GM23338 (cell line): ENCODE data around the gene LHFPL4. TPM values are rescaled to one million over a fixed set of nuclear protein-coding genes. Genes with fewer than 3 reads are reported as not detected.

Source experiments
- ATAC-seq: fragments of 200-7000 bp; cut with Tn5 transposase; 3 replicates; pipeline ENCODE4 v1.9.1; 2020
- DNase-seq: peaks from one replicate; pipeline ENCODE4 v3.0.0-alpha.2; 2015; ENCODE audit warnings: low spot score
- H2AFZ ChIP-seq: fragments of 200-600 bp; sonication (generic); 2 replicates; pipeline ENCODE4 v1.8.0; 2016; ENCODE audit warnings: antibody characterized with exemption, mild to moderate bottlenecking, moderate library complexity
- H3F3A ChIP-seq: fragments of 200-600 bp; sonication (generic); replicated peaks from 2 replicates; pipeline ENCODE4 v1.8.0; 2017; ENCODE audit warnings: antibody characterized with exemption, mixed run types, low read depth
- H3K27ac ChIP-seq: fragments of 200-600 bp; sonication (generic); 2 replicates; pipeline ENCODE4 v1.6.1; 2016; ENCODE audit warnings: low read depth
- H3K27me3 ChIP-seq: fragments of 200-600 bp; sonication (generic); 2 replicates; pipeline ENCODE4 v1.8.0; 2016; ENCODE audit warnings: mild to moderate bottlenecking, mixed run types, moderate library complexity; ENCODE audit not compliant: insufficient read depth
- H3K36me3 ChIP-seq: fragments of 200-600 bp; sonication (generic); 2 replicates; pipeline ENCODE4 v1.8.0; 2016; ENCODE audit warnings: mild to moderate bottlenecking; ENCODE audit not compliant: insufficient read depth
- H3K4me1 ChIP-seq: fragments of 200-600 bp; sonication (generic); 2 replicates; pipeline ENCODE4 v1.8.0; 2016; ENCODE audit warnings: mild to moderate bottlenecking, moderate library complexity; ENCODE audit not compliant: insufficient read depth
- H3K4me2 ChIP-seq: fragments of 200-600 bp; sonication (generic); 2 replicates; pipeline ENCODE4 v1.7.1; 2017; ENCODE audit warnings: mixed run types
- H3K4me3 ChIP-seq: fragments of 200-600 bp; sonication (generic); 2 replicates; pipeline ENCODE4 v1.6.1; 2016; ENCODE audit warnings: mixed run types
- H3K79me2 ChIP-seq: fragments of 200-600 bp; sonication (generic); replicated peaks from 2 replicates; pipeline ENCODE4 v1.8.0; 2017; ENCODE audit warnings: mild to moderate bottlenecking; ENCODE audit not compliant: insufficient read depth
- H3K9me2 ChIP-seq: fragments of 200-600 bp; sonication (generic); 2 replicates; pipeline ENCODE4 v1.8.0; 2017; ENCODE audit not compliant: insufficient read depth
- H4K20me1 ChIP-seq: fragments of 200-600 bp; sonication (generic); replicated peaks from 2 replicates; pipeline ENCODE4 v1.8.0; 2017; ENCODE audit warnings: mild to moderate bottlenecking; ENCODE audit not compliant: insufficient read depth
- H3K27ac Mint-ChIP-seq: 2 replicates; pipeline ENCODE4 v1.8.0; 2020; ENCODE audit warnings: inconsistent platforms, mild to moderate bottlenecking, moderate library complexity, mixed read lengths
- H3K27me3 Mint-ChIP-seq: 3 replicates; pipeline ENCODE4 v1.8.0; 2022; ENCODE audit warnings: low read depth, mild to moderate bottlenecking, moderate library complexity, mixed read lengths, inconsistent platforms; ENCODE audit not compliant: insufficient read depth, poor library complexity
- H3K36me3 Mint-ChIP-seq: 3 replicates; pipeline ENCODE4 v1.8.0; 2021; ENCODE audit warnings: low read depth, mild to moderate bottlenecking, inconsistent platforms, moderate library complexity, mixed read lengths
- H3K4me1 Mint-ChIP-seq: 3 replicates; pipeline ENCODE4 v1.8.0; 2020; ENCODE audit warnings: mild to moderate bottlenecking, inconsistent platforms, mixed read lengths
- H3K4me3 Mint-ChIP-seq: 3 replicates; pipeline ENCODE4 v1.8.0; 2021; ENCODE audit warnings: moderate library complexity, mild to moderate bottlenecking, inconsistent platforms, mixed read lengths
- H3K9me3 Mint-ChIP-seq: 3 replicates; pipeline ENCODE4 v1.8.0; 2020; ENCODE audit warnings: moderate library complexity, mild to moderate bottlenecking, inconsistent platforms, mixed read lengths
- EZH2 ChIP-seq: fragments of 200-600 bp; sonication (generic); IDR thresholded peaks from one replicate; pipeline ENCODE4 v1.8.0; 2017; ENCODE audit warnings: antibody characterized with exemption, mild to moderate bottlenecking, low read depth; ENCODE audit not compliant: unreplicated experiment
- JUNB ChIP-seq: IDR thresholded peaks from one replicate; pipeline ENCODE4 v1.6.1; 2016; ENCODE audit warnings: antibody characterized with exemption; ENCODE audit not compliant: unreplicated experiment
- NANOG ChIP-seq: IDR thresholded peaks from 2 replicates; pipeline ENCODE4 v1.6.1; 2016; ENCODE audit warnings: antibody characterized with exemption, borderline replicate concordance
- POLR2AphosphoS5 ChIP-seq: IDR thresholded peaks from 2 replicates; pipeline ENCODE4 v1.6.1; 2016; ENCODE audit warnings: antibody characterized with exemption, low read depth
- STAT1 ChIP-seq: IDR thresholded peaks from one replicate; pipeline ENCODE4 v1.6.1; 2016; ENCODE audit warnings: antibody characterized with exemption; ENCODE audit not compliant: unreplicated experiment
- ZNF331 ChIP-seq: fragments of 250-450 bp; sonication (Bioruptor Pico); IDR thresholded peaks from 2 replicates; pipeline ENCODE4 v1.5.0; 2020; ENCODE audit warnings: low read depth, mild to moderate bottlenecking, moderate library complexity
- polyA plus RNA-seq: library from polyadenylated mRNA; unstranded; fragments of >200 nt; fragmentation: Nextera tagmentation; extraction: Ambion mirVana; gene quantifications from 2 replicates; pipeline ENCODE4 v1.2.1, GENCODE V29; 2016
- total RNA-seq: library from RNA; depleted of rRNA; stranded (reverse); fragments of >200 nt; shearing (Covaris generic); gene quantifications from 2 replicates; pipeline ENCODE4 v1.2.3, GENCODE V29; 2014
- TF ChIP-seq, protein P1 (sequence below): fragments of 250-450 bp; sonication (Bioruptor Pico); IDR thresholded peaks from 2 replicates; pipeline ENCODE4 v1.5.0; 2020; ENCODE audit warnings: mild to moderate bottlenecking, moderate library complexity
- TF ChIP-seq, protein P2 (sequence below): IDR thresholded peaks from one replicate; pipeline ENCODE4 v1.6.1; 2018; ENCODE audit warnings: antibody characterized with exemption; ENCODE audit not compliant: unreplicated experiment

Gene LHFPL4
- total and polyA plus RNA-seq, 2 experiments from 2014 or later, result 2.3 to 11.5 TPM

DNA sequence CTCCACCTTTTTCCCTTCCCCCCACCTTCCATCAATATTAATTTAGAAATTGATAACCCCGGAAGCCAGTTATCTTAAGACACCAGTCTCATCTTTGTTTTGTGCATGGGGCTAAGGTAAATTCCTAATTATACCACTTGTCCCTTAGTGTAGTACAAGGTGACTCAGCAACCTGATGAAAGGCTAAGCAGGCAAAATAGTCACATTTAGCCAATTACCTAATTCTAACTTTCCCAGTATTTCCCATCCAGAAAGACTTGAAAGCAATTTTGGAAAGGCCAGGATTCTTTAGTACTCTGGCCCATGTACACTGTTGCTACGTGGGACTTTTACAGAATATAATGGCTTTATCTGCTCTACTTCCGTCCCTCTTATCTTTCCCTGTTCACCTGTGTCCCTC lies 83.6 kb downstream of the LHFPL4 start:
- no peak overlapping the region for H3K4me2 ChIP-seq
- H3K9me2 ChIP-seq, result no peaks in the 10 kb centered on the region
- peaks cover 38% of the 10 kb centered on the region for H4K20me1 ChIP-seq
- H3K27me3 Mint-ChIP-seq, result peaks cover 2% of the 10 kb centered on the region
- DNase-seq (no peak), ATAC-seq (no peak)
- peaks cover 6% of the 10 kb centered on the region for H3F3A ChIP-seq
- TF ChIP-seq ZNF331 (CRISPR knock-in tag) (no peak), NANOG (no peak), EZH2 (no peak), STAT1 (no peak), JUNB (no peak), POLR2AphosphoS5 (no peak)
- TF ChIP-seq, protein P1, sequence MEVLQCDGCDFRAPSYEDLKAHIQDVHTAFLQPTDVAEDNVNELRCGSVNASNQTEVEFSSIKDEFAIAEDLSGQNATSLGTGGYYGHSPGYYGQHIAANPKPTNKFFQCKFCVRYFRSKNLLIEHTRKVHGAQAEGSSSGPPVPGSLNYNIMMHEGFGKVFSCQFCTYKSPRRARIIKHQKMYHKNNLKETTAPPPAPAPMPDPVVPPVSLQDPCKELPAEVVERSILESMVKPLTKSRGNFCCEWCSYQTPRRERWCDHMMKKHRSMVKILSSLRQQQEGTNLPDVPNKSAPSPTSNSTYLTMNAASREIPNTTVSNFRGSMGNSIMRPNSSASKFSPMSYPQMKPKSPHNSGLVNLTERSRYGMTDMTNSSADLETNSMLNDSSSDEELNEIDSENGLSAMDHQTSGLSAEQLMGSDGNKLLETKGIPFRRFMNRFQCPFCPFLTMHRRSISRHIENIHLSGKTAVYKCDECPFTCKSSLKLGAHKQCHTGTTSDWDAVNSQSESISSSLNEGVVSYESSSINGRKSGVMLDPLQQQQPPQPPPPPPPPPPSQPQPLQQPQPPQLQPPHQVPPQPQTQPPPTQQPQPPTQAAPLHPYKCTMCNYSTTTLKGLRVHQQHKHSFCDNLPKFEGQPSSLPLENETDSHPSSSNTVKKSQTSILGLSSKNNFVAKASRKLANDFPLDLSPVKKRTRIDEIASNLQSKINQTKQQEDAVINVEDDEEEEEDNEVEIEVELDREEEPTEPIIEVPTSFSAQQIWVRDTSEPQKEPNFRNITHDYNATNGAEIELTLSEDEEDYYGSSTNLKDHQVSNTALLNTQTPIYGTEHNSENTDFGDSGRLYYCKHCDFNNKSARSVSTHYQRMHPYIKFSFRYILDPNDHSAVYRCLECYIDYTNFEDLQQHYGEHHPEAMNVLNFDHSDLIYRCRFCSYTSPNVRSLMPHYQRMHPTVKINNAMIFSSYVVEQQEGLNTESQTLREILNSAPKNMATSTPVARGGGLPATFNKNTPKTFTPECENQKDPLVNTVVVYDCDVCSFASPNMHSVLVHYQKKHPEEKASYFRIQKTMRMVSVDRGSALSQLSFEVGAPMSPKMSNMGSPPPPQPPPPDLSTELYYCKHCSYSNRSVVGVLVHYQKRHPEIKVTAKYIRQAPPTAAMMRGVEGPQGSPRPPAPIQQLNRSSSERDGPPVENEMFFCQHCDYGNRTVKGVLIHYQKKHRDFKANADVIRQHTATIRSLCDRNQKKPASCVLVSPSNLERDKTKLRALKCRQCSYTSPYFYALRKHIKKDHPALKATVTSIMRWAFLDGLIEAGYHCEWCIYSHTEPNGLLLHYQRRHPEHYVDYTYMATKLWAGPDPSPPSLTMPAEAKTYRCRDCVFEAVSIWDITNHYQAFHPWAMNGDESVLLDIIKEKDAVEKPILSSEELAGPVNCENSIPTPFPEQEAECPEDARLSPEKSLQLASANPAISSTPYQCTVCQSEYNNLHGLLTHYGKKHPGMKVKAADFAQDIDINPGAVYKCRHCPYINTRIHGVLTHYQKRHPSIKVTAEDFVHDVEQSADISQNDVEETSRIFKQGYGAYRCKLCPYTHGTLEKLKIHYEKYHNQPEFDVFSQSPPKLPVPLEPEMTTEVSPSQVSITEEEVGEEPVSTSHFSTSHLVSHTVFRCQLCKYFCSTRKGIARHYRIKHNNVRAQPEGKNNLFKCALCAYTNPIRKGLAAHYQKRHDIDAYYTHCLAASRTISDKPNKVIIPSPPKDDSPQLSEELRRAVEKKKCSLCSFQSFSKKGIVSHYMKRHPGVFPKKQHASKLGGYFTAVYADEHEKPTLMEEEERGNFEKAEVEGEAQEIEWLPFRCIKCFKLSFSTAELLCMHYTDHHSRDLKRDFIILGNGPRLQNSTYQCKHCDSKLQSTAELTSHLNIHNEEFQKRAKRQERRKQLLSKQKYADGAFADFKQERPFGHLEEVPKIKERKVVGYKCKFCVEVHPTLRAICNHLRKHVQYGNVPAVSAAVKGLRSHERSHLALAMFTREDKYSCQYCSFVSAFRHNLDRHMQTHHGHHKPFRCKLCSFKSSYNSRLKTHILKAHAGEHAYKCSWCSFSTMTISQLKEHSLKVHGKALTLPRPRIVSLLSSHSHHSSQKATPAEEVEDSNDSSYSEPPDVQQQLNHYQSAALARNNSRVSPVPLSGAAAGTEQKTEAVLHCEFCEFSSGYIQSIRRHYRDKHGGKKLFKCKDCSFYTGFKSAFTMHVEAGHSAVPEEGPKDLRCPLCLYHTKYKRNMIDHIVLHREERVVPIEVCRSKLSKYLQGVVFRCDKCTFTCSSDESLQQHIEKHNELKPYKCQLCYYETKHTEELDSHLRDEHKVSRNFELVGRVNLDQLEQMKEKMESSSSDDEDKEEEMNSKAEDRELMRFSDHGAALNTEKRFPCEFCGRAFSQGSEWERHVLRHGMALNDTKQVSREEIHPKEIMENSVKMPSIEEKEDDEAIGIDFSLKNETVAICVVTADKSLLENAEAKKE, result no peak
- TF ChIP-seq, protein P2, sequence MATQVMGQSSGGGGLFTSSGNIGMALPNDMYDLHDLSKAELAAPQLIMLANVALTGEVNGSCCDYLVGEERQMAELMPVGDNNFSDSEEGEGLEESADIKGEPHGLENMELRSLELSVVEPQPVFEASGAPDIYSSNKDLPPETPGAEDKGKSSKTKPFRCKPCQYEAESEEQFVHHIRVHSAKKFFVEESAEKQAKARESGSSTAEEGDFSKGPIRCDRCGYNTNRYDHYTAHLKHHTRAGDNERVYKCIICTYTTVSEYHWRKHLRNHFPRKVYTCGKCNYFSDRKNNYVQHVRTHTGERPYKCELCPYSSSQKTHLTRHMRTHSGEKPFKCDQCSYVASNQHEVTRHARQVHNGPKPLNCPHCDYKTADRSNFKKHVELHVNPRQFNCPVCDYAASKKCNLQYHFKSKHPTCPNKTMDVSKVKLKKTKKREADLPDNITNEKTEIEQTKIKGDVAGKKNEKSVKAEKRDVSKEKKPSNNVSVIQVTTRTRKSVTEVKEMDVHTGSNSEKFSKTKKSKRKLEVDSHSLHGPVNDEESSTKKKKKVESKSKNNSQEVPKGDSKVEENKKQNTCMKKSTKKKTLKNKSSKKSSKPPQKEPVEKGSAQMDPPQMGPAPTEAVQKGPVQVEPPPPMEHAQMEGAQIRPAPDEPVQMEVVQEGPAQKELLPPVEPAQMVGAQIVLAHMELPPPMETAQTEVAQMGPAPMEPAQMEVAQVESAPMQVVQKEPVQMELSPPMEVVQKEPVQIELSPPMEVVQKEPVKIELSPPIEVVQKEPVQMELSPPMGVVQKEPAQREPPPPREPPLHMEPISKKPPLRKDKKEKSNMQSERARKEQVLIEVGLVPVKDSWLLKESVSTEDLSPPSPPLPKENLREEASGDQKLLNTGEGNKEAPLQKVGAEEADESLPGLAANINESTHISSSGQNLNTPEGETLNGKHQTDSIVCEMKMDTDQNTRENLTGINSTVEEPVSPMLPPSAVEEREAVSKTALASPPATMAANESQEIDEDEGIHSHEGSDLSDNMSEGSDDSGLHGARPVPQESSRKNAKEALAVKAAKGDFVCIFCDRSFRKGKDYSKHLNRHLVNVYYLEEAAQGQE, result no peak
- no peak overlapping the region for H2AFZ ChIP-seq
- H3K4me1 Mint-ChIP-seq, result no peaks in the 10 kb centered on the region
- H3K36me3 ChIP-seq, result peaks cover 88% of the 10 kb centered on the region
- H3K27me3 ChIP-seq, result no peaks in the 10 kb centered on the region
- H3K4me1 ChIP-seq, result no peaks in the 10 kb centered on the region
- no peak overlapping the region for H3K27ac ChIP-seq
- H3K27ac Mint-ChIP-seq, result peak overlapping the region; percentile 78
- H3K4me3 Mint-ChIP-seq, result no peak overlapping the region
- peaks cover 88% of the 10 kb centered on the region for H3K36me3 Mint-ChIP-seq
- H3K4me3 ChIP-seq, result no peak overlapping the region
- no peaks in the 10 kb centered on the region for H3K9me3 Mint-ChIP-seq
- H3K79me2 ChIP-seq, result peaks cover 12% of the 10 kb centered on the region; the same call in 1 of the 2 replicates
